Endodermal cell (in vitro differentiated cells): Measurements from ENCODE around the gene DDC. TPM values are rescaled to one million over a fixed set of nuclear protein-coding genes. Genes with fewer than 3 reads are reported as not detected.
A peak's percentile ranks its signal among the peaks of the same experiment; 100 is the strongest.

ENCODE experiments used
- DNase-seq: peaks from one replicate; pipeline ENCODE4 v3.0.0-alpha.2; 2017
- H3K27ac ChIP-seq: 2 replicates; pipeline ENCODE4 v1.5.1; 2013; ENCODE audit warnings: mild to moderate bottlenecking, low read depth, low read length, moderate library complexity
- H3K27me3 ChIP-seq: 2 replicates; pipeline ENCODE4 v1.6.1; 2013; ENCODE audit warnings: mild to moderate bottlenecking, low read length, moderate library complexity; ENCODE audit not compliant: insufficient read depth, control insufficient read depth, poor library complexity, severe bottlenecking
- H3K36me3 ChIP-seq: 2 replicates; pipeline ENCODE4 v1.7.0; 2013; ENCODE audit warnings: mild to moderate bottlenecking, low read length, moderate library complexity; ENCODE audit not compliant: control insufficient read depth, insufficient read depth
- H3K4me1 ChIP-seq: one replicate; pipeline ENCODE4 v1.7.0; 2013; ENCODE audit warnings: low read length; ENCODE audit not compliant: control insufficient read depth, insufficient read depth
- H3K4me3 ChIP-seq: 2 replicates; pipeline ENCODE4 v1.5.1; 2013; ENCODE audit warnings: mild to moderate bottlenecking, low read length, moderate library complexity
- H3K9ac ChIP-seq: 2 replicates; pipeline ENCODE4 v1.6.1; 2013; ENCODE audit warnings: mild to moderate bottlenecking, low read length, moderate library complexity; ENCODE audit not compliant: poor library complexity, severe bottlenecking; ENCODE audit errors: extremely low read depth
- H3K9me3 ChIP-seq: 2 replicates; pipeline ENCODE4 v1.6.1; 2013; ENCODE audit warnings: mild to moderate bottlenecking, low read length, moderate library complexity; ENCODE audit not compliant: control insufficient read depth
- H3K27ac Mint-ChIP-seq: 2 replicates; pipeline ENCODE4 v1.8.0; 2020; ENCODE audit warnings: mixed read lengths
- H3K27me3 Mint-ChIP-seq: 2 replicates; pipeline ENCODE4 v1.8.0; 2021; ENCODE audit warnings: mild to moderate bottlenecking, mixed read lengths; ENCODE audit not compliant: insufficient read depth
- H3K36me3 Mint-ChIP-seq: 2 replicates; pipeline ENCODE4 v1.8.0; 2020; ENCODE audit warnings: low read depth, mixed read lengths
- H3K4me1 Mint-ChIP-seq: 2 replicates; pipeline ENCODE4 v1.8.0; 2020; ENCODE audit warnings: mixed read lengths
- H3K4me3 Mint-ChIP-seq: 2 replicates; pipeline ENCODE4 v1.8.0; 2020; ENCODE audit warnings: mild to moderate bottlenecking, moderate library complexity, mixed read lengths
- H3K9me3 Mint-ChIP-seq: 2 replicates; pipeline ENCODE4 v1.8.0; 2020; ENCODE audit warnings: mild to moderate bottlenecking, mixed read lengths
- WGBS, 2 experiments: methylation state at CpG; one replicate each; pipeline versions ENCODE4 v1.1.5 to v1.1.7; 2013; ENCODE audit warnings: missing lambda C conversion rate in 2 of 2, mixed read lengths in 1 of 2; ENCODE audit not compliant: insufficient coverage in 1 of 2, insufficient read length in 1 of 2; 5-methylcytosine and 5-hydroxymethylcytosine counted together
- total RNA-seq, 2 donors: library from RNA; stranded (reverse); fragmentation: NEBNext Ultra II Directional in 1 of 2; extraction: Animal tissue kit (Norgen Biotek cat#: 25700) in 1 of 2; gene quantifications; 2 replicates in 1 of 2; 3 replicates in 1 of 2; pipeline ENCODE4 v1.2.1, GENCODE V29; 2021
- TF ChIP-seq, protein P1 (sequence below): fragments of 200-600 bp; sonication (generic); conservative IDR thresholded peaks from 2 replicates; pipeline ENCODE4 v1.5.0; 2021; ENCODE audit warnings: antibody characterized with exemption, mild to moderate bottlenecking

DDC gene
- total RNA-seq, 2 donors from 2014 or later = 1.1 TPM

DNA sequence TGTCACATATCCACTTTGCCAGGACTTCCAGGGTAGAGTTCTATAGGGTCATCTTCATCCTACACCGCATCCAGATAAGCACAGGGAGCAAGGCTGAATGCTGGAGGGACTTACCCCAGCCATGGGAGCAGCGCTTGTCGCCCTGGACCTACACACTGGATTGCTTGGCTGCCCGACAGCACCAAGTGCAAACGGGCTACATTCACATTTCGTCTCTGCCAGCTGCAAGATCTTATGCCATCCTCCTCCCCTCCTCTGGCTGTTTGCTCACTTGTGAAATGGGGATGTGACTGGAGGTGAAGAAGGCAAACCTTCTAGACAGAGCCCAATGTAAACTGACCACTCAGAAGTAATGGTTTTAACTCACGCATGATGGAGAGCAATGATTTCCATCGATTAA is 1.0 kb downstream of the DDC start:
- Histone ChIP-seq H3K27ac (no peak overlapping the region), H3K36me3 (no peaks in the 10 kb centered on the region), H3K4me3 (no peak overlapping the region), H3K4me1 (no peaks in the 10 kb centered on the region), H3K27me3 (peaks cover 6% of the 10 kb centered on the region), H3K9ac (no peak overlapping the region), H3K9me3 (peaks cover under 1% of the 10 kb centered on the region)
- no peak overlapping the region for H3K4me3 Mint-ChIP-seq
- peaks cover 2% of the 10 kb centered on the region for H3K9me3 Mint-ChIP-seq
- H3K27ac Mint-ChIP-seq = no peak overlapping the region
- TF ChIP-seq, protein P1, sequence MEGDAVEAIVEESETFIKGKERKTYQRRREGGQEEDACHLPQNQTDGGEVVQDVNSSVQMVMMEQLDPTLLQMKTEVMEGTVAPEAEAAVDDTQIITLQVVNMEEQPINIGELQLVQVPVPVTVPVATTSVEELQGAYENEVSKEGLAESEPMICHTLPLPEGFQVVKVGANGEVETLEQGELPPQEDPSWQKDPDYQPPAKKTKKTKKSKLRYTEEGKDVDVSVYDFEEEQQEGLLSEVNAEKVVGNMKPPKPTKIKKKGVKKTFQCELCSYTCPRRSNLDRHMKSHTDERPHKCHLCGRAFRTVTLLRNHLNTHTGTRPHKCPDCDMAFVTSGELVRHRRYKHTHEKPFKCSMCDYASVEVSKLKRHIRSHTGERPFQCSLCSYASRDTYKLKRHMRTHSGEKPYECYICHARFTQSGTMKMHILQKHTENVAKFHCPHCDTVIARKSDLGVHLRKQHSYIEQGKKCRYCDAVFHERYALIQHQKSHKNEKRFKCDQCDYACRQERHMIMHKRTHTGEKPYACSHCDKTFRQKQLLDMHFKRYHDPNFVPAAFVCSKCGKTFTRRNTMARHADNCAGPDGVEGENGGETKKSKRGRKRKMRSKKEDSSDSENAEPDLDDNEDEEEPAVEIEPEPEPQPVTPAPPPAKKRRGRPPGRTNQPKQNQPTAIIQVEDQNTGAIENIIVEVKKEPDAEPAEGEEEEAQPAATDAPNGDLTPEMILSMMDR = no peak
- no peaks in the 10 kb centered on the region for H3K4me1 Mint-ChIP-seq
- no peak for DNase-seq
- peaks cover 12% of the 10 kb centered on the region for H3K27me3 Mint-ChIP-seq
- WGBS, 2 experiments = 85 to 93% methylated on average over 3 to 8 of the region's 8 CpGs
- no peaks in the 10 kb centered on the region for H3K36me3 Mint-ChIP-seq

DNA sequence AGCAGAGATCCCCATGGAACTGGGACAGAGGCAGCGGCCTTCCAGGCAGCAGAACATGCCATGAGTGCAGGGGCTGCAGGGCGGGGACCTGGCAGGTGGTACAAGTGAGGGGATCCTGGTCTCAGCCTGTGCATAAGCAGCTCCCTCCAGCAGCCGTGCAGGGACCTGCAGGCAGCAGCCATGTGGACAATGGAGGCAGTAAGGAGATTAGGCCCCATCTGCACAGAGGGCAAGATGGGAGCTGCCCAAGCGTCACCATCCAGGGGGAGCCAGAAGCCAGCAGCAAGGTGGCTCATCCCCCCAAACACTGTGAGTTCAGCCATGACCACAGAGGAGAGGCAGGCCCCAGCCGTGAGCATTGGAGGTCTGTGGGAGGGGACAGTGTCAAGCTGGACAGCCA is 3.1 kb downstream of the DDC start:
- 85 to 93% methylated on average over 3 to 5 of the region's 5 CpGs for WGBS, 2 experiments
- Histone ChIP-seq H3K27me3 (peaks cover 6% of the 10 kb centered on the region), H3K4me3 (no peak overlapping the region), H3K9me3 (no peaks in the 10 kb centered on the region), H3K4me1 (peaks cover 6% of the 10 kb centered on the region), H3K27ac (no peak overlapping the region), H3K9ac (no peak overlapping the region), H3K36me3 (no peaks in the 10 kb centered on the region)
- Mint-ChIP-seq H3K27ac (no peak overlapping the region), H3K9me3 (no peaks in the 10 kb centered on the region), H3K4me1 (peaks cover 9% of the 10 kb centered on the region), H3K27me3 (peaks cover 12% of the 10 kb centered on the region), H3K36me3 (no peaks in the 10 kb centered on the region), H3K4me3 (no peak overlapping the region)
- TF ChIP-seq, protein P1 = peak; percentile 52
- DNase-seq = no peak

DNA sequence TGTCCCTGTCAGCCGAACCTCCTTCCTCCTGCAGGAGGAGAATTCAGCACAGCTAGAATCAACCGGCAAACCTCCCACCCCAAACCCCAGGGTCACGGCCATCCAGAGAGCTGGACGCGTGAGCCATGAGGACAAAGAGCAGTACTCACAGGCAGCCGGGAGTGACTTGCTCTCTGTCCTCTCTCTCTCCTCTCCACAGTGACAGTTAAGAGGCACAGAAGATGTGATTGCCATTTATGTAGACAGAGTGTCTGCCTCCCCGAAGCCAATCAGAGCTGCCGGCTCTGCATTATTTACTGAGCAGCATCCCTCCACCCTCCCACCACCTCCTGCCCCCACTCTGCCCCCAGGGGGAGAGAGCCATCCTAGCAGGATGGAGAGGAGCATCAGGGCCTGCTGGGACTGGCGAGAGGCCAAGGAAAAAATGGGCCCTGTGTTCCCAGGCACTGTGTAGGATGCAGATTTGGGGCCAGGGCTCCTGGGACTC is 4.3 kb downstream of the DDC start:
- Histone ChIP-seq H3K4me1 (peaks cover 6% of the 10 kb centered on the region), H3K9me3 (no peaks in the 10 kb centered on the region), H3K9ac (no peak overlapping the region), H3K36me3 (no peaks in the 10 kb centered on the region), H3K27me3 (peaks cover 6% of the 10 kb centered on the region), H3K27ac (no peak overlapping the region), H3K4me3 (no peak overlapping the region)
- H3K27me3 Mint-ChIP-seq = peaks cover 9% of the 10 kb centered on the region
- peak; percentile 62 for DNase-seq
- TF ChIP-seq, protein P1 = no peak
- H3K4me1 Mint-ChIP-seq = peaks cover 9% of the 10 kb centered on the region
- no peaks in the 10 kb centered on the region for H3K36me3 Mint-ChIP-seq
- H3K27ac Mint-ChIP-seq = peak overlapping the region; percentile 2
- H3K4me3 Mint-ChIP-seq = no peak overlapping the region
- 77 to 96% methylated on average over 4 to 9 of the region's 9 CpGs for WGBS, 2 experiments
- no peaks in the 10 kb centered on the region for H3K9me3 Mint-ChIP-seq
